ENCODE data around the gene MBNL1. TPM values are rescaled to one million over a fixed set of nuclear protein-coding genes. Genes with fewer than 3 reads are reported as not detected.
"Not testable (repeated sequence)": the region's sequence is repeated elsewhere in the genome, so short reads cannot be mapped to it uniquely, and the experiment has no call there.

Gene MBNL1
- total and polyA plus RNA-seq, 2 of the 13 experiments (the other 11 are each of a cell fraction or from before 2014, with no cell fraction given): 27.1 to 55.4 TPM

GRCh38 chr3:152438706-152439105 lies 170.0 kb downstream of the MBNL1 start:
- ATAC-seq: no peak
- no peak overlapping the region for H3K4me2 ChIP-seq (ENCODE audit: low read depth, low read length)
- peaks cover 2% of the 10 kb centered on the region for H3K79me2 ChIP-seq (ENCODE audit: insufficient read depth, low read length)
- H4K20me1 ChIP-seq (ENCODE audit: insufficient read depth, low read length): no peaks in the 10 kb centered on the region
- intact Hi-C loops (cut with micrococcal nuclease; ENCODE audit: unreplicated experiment): no loop called here
- FAIRE-seq: no peak
- H3K9ac ChIP-seq (ENCODE audit: insufficient read depth, low read depth, low read length): no peak overlapping the region
- ChIA-PET CTCF (ENCODE audit: low intra/inter-chr PET ratio, low total read pairs) (no interaction called here), POLR2A (no interaction called here)
- no peak overlapping the region for H2AFZ ChIP-seq (ENCODE audit: low read length)
- no TSS peak for BruUV-seq (replicated peaks)
- H3K27me3 ChIP-seq (ENCODE audit: control insufficient read depth in 1 of 2, insufficient read depth in 2 of 2, low read length in 2 of 2): no peaks in the 10 kb centered on the region
- no peaks in the 10 kb centered on the region for H3K9me3 ChIP-seq (ENCODE audit: low read length)
- in situ Hi-C loops (cut with HindIII; ENCODE audit: extremely low pct_ligation_motif_present, low pct_unique_long_range_greater_than_20kb): no loop called here
- TF ChIP-seq GATAD2A (CRISPR knock-in tag; IDR thresholded peaks at IDR 0.05) (no peak), ZNF841 (CRISPR knock-in tag; IDR thresholded peaks at IDR 0.05; ENCODE audit: borderline replicate concordance) (no peak), THAP7 (CRISPR knock-in tag; IDR thresholded peaks at IDR 0.05) (no peak), ZNF124 (CRISPR knock-in tag; IDR thresholded peaks at IDR 0.05) (no peak), STAG1 (CRISPR knock-in tag; IDR thresholded peaks at IDR 0.05) (no peak), NBN (conservative IDR thresholded peaks at IDR 0.05) (no peak), ZBTB44 (CRISPR knock-in tag; IDR thresholded peaks at IDR 0.05) (no peak), ZBTB25 (CRISPR knock-in tag; IDR thresholded peaks at IDR 0.05) (no peak), ZNF343 (CRISPR knock-in tag; IDR thresholded peaks at IDR 0.05) (no peak)
- peaks cover 0 to 4% of the 10 kb centered on the region in 2 experiments; a peak in 2 of 5 replicates for H3K36me3 ChIP-seq (replicated peaks in 1 of 2; ENCODE audit: control insufficient read depth in 1 of 2, insufficient read depth in 2 of 2, low read length in 2 of 2)
- no peaks in the 10 kb centered on the region for H3K4me1 ChIP-seq (ENCODE audit: insufficient read depth, low read length)
- no peak for DNase-seq (ENCODE audit: low spot score)
- no peak overlapping the region for H3K27ac ChIP-seq (ENCODE audit: extremely low read length, insufficient read depth, low read length)
- H3K4me3 ChIP-seq (replicated peaks in 1 of 3; ENCODE audit: insufficient read depth in 1 of 3, low read depth in 2 of 3, low read length in 3 of 3): no peak overlapping the region
- WGBS (ENCODE audit: low lambda C conversion rate): 96% methylated on average over 6 of the region's 6 CpGs

GRCh38 chr3:152440243-152440642 lies 171.5 kb downstream of the MBNL1 start:
- CTCF ChIA-PET (ENCODE audit: low intra/inter-chr PET ratio, low total read pairs); H3K4me2 ChIP-seq (ENCODE audit: low read depth, low read length); POLR2A ChIA-PET; H3K36me3 ChIP-seq (replicated peaks in 1 of 2; ENCODE audit: control insufficient read depth in 1 of 2, insufficient read depth in 2 of 2, low read length in 2 of 2); BruUV-seq (replicated peaks); H3K4me1 ChIP-seq (ENCODE audit: insufficient read depth, low read length); H2AFZ ChIP-seq (ENCODE audit: low read length); H3K9ac ChIP-seq (ENCODE audit: insufficient read depth, low read depth, low read length); H3K4me3 ChIP-seq (replicated peaks in 1 of 3; ENCODE audit: insufficient read depth in 1 of 3, low read depth in 2 of 3, low read length in 3 of 3); FAIRE-seq; H3K27me3 ChIP-seq (ENCODE audit: control insufficient read depth in 1 of 2, insufficient read depth in 2 of 2, low read length in 2 of 2); H3K79me2 ChIP-seq (ENCODE audit: insufficient read depth, low read length); DNase-seq (ENCODE audit: low spot score); H4K20me1 ChIP-seq (ENCODE audit: insufficient read depth, low read length); ATAC-seq; H3K9me3 ChIP-seq (ENCODE audit: low read length); H3K27ac ChIP-seq (ENCODE audit: extremely low read length, insufficient read depth, low read length): not testable (repeated sequence)
- in situ Hi-C loops (cut with HindIII; ENCODE audit: extremely low pct_ligation_motif_present, low pct_unique_long_range_greater_than_20kb) (loop anchor here (10.0 kb wide), 1 partner anchor 255 kb away; no protein-coding TSS in a partner anchor), intact Hi-C loops (cut with micrococcal nuclease; ENCODE audit: unreplicated experiment) (loop anchor here (10.0 kb wide), 1 partner anchor 135 kb away; no protein-coding TSS in a partner anchor)
- 96% methylated on average over 5 of the region's 5 CpGs for WGBS (ENCODE audit: low lambda C conversion rate)
